NCI-H345 (cell line): ENCODE results near the gene GPR142.
A peak's percentile ranks its signal among the peaks of the same experiment; 100 is the strongest.

ENCODE experiments used
- DNase-seq: peaks from one replicate; lab custom pipeline; 2025; lab: John Stamatoyannopoulos, UW

Gene GPR142, protein sequence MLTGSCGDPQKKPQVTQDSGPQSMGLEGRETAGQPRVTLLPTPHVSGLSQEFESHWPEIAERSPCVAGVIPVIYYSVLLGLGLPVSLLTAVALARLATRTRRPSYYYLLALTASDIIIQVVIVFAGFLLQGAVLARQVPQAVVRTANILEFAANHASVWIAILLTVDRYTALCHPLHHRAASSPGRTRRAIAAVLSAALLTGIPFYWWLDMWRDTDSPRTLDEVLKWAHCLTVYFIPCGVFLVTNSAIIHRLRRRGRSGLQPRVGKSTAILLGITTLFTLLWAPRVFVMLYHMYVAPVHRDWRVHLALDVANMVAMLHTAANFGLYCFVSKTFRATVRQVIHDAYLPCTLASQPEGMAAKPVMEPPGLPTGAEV

GRCh38 chr17:74367206-74367605 lies at the start of gene GPR142:
Gene GPR142 (plus strand): TSS chr17:74367506. CDS start chr17:74369541, 2,035 bp downstream.
- DNase-seq = no peak

DNA sequence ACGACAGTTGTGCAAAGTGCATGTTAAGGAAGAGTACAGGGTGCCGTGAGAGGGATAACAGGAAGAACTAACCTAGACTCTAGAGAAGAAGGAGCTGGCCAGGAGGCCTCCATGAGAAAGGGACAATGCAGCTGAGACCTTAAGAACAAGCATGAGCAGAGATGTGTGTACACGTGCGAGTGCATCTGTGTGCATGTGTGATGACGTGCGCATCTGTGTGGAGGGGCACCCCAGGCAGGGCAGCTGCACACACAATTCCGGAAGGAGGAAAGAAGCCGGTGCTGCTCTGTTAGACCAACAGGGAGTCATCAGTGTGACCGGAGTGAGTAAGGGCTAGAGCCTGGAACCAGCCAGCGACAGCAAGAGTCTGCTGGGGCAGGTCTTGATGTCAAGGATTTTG lies 48.9 kb upstream of the GPR142 start:
- no peak for DNase-seq

DNA sequence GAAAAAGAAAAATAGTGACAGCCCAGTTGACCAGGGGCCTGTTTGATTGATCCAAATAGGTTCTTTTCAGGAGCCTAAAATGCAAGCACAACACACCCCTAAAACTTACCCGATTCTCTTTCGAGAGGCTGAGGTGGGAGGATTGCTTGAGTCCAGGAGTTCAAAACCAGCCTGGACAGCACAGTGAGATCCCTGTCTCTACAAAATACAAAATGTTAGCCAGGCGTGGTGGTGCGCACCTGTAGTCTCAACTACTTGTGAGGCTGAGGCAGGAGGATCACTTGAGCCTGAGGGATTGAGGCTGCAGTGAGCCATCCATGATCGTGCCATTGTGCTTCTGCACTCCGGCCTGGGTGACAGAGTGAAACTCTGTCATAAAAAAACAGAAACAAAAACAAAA lies 42.8 kb upstream of the GPR142 start:
- no peak for DNase-seq

DNA sequence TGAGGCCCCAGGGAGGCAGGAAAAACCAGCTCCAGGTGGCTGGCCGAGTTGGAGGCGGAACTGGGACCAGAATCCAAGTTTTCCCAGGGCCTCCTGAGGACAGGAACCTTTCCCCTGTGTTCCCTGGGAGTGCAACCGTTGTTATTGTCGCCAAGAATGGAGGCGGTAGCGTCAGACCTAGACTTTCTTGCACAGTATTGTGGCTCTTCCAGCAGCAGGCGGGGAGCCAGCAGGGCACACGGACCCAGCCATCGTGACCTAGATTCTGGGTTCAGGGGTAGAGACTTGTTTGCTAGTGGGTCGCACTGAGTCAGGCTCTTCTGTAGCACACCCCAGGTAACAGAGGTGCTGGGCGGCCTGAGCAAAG lies 41.9 kb upstream of the GPR142 start:
- DNase-seq = no peak

DNA sequence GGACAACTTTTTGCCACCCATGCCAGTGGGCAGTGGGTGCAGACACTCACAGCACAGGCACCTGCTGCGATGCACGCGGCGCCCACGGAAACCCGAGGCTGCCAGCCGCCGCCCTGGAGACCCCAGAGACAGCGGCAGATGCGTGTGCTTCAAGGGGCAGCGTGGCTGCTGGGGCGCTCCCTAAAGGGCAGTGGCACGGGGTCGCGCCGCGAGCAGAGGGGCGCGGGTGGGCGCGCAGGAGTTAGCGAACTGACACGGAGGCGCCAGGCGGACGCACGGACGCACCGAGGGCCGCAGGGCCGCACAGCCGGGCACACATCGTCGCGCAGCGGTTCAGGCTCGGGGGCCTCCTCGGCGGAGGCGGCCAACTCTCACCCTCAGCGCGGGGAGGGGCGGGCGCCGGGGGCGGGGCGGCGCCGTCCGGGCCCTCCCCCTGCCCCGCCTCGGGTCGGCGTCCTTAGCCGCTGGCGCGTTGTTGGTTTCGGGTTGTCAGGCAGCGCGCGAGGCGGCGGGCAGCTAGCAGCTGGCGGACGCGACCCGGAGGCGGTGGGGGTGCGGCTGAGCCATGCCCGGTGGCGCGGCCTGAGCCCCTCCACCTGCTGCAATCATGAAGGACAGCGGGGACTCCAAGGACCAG lies 41.4 kb upstream of the GPR142 start, which contains the start of gene KIF19:
Gene KIF19 (plus strand): TSS at position 484 of the 637 bp plus-strand sequence. CDS start 124 bp downstream, at position 608.
- DNase-seq = peak; percentile 20

DNA sequence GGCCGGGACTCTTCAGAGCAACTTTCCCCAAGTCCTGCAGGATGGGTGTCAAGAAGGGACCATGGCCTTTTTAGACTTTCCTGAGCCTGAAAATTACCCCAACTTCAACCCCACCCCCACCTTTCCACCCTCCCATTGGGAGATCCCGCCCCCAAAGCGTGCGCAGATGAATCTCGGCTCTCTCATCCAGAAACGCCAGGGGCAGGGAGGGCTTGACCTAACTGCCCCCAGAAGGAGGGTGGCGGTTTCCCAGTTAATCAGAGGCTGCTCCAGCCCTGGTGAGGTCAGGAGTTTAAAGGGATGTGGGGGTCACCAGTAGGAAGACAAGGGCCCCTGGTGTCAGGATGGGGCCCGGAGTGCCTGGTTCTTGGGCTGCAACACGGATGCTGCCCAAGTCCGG lies 40.8 kb upstream of the GPR142 start:
- DNase-seq = no peak

DNA sequence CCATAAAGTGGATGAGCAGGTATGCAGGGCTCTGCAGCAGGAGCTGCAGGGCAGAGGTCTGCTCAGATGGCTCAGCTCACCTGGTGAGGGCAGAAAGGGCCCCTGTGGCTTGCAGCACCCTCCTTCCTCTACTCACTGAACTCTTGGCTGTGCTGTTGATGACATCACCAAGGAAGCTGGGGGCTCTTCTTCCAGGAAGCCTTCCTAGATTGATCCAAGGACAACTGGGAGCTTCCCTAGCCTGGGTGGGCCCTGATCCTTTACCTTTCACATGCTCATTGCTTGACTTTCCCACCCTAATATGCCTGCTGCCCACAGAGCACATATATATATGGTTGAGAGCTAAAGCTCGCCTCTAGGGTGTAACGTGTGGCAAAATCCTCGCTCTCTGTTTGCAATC lies 38.8 kb upstream of the GPR142 start:
- DNase-seq = no peak

DNA sequence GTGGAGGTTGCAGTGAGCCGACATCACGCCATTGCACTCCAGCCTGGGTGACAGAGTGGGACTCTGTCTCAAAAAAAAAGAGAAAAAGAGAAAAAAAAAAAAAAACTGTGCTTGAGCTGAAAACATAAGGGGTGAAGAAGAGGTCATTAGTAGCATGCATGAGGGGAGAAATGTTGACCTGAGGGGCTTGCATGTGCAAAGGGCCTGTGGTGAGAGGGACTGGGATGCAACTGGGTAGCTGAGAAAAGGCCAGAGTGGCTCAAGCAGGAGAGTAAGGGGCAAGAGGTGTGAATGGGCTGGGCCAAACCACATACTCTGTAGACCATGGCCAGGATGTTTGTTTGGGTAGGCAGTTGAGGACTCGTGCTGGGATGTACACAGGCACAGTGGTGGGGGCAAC lies 37.9 kb upstream of the GPR142 start:
- DNase-seq = no peak

GRCh38 chr17:74330446-74330845 lies 36.9 kb upstream of the GPR142 start:
- no peak for DNase-seq

GRCh38 chr17:74332017-74332650 lies 35.2 kb upstream of the GPR142 start:
- DNase-seq = peak; percentile 37

DNA sequence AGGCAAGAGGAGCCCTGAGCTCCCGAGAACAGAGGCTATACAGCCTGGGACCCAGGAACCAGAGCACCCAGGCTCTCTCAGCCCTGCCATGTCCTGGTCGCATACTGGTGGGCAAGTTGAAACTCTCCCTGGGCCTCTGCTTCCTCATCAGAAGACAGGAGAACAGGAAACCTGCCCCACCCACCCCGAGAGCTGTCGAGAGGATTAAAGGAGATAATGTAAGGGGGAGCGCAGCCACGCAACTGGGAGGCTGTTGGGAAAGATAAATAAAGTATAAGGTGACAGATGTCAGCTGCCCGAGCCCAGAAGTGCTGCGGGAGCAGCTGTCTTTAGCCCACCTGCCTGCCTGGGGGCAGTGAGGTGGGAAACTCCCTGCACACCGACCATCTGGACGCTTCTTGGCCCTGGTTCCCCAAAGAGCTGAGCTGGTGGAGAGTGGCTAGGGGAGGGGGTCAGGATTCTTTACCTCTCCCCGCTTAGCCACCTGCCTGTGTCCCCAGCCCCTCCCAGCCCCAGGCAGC lies 34.5 kb upstream of the GPR142 start:
- peak; percentile 95 for DNase-seq

GRCh38 chr17:74334393-74335039 lies 32.8 kb upstream of the GPR142 start:
- peak; percentile 17 for DNase-seq

GRCh38 chr17:74335529-74336062 lies 31.7 kb upstream of the GPR142 start:
- DNase-seq = peak; percentile 60

GRCh38 chr17:74336307-74336706 lies 31.0 kb upstream of the GPR142 start:
- DNase-seq = no peak

DNA sequence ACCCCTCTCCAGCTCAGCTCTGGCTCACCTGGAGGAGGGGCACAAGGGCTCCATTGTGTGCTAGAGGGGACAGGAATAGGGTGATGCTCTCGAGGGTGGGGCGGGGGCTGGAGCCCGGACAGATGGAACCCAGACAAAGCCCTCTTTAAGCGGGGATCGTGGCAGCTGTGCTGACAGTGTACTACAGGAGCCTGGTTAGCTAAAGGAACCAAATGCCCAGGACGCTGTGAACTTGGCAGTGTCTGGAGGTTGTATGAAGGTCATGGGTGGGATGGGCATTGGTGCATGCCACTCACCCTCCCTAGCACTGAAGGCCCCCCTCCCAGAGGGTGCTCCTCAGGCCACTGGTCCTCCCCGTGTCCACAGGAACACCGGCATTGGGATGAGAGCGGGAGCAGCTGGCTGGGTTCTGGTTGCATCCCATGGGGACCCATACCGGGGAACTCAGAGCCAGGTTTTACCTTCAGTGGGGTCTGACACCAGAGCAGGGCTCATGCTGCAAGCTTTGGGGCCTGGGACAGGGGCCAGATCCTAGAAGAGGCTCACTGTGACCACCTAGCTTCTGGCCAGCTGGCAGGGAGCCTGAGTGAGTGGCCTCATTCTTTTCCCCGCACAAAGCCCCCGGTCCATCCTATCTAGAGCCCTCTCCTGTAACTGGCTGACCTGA lies 29.3 kb upstream of the GPR142 start:
- peak; percentile 87 for DNase-seq

GRCh38 chr17:74339537-74340195 lies 27.6 kb upstream of the GPR142 start:
- DNase-seq = peak; percentile 98

DNA sequence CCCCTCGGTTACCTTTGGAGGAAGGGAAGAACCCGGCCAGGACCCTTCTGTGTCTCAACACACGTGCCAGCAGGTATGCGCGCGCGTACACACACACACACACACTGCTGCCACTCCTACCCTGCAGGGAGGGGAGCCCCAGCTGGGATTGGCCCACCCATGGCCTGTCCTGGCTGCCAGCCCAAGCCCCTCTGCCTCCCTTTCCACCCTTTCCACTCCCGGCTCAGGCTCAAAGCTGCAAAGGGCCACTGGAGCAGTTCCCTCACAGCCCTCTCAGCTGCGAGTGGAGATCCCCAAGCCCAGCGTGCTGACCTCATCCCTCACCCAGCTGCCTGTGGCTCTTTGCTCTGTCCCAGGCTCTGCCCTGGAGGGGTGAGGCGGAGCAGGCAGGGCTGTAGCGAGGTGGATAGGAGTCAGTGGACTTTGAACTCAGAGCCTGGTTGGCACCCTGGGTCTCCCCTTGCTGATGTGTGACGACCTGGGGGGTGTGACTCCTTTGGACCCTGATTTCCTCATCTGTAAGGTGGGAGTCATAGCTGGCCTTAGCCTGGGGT lies 26.8 kb upstream of the GPR142 start:
- DNase-seq = peak; percentile 75

DNA sequence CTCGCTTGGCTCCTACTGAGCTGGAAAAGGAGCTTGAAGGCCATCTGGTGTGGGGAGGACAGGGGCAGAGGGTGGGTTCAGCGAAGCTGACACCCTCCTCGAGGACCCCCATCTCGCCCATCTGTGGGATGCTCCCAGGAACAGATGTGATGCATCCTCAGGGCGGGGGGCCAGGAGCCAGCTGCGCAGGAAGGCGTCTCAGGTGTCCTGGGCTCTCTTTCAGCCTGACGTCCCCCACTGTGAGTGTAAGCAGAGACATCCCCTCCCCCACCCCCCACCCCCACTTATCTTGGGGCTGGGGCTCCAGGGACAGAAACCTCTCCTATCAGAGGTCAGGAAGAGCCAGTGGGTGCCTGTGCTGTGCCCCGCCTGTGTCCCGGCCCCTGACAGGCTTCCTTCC lies 25.1 kb upstream of the GPR142 start:
- DNase-seq = peak; percentile 49

DNA sequence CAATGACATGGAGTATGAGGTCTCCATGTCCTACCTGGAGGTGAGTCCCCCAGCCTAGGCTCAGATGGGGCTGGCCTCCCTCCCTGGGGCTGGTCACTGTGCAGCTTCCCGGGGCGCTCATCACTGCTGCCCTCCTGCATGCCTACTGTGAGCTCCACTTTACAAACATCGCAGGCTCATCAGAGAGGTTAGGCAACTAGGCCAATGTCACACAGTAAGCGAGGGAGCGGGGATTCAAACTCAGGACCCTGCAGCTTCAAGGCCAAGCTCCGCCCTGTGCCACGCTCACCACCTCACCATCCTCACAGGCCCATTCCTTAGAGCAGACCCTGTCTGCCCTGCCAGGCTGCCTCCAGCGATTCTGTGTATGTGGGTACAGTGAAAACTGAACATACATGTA lies 24.2 kb upstream of the GPR142 start:
- DNase-seq = no peak

GRCh38 chr17:74343526-74344284 lies 23.6 kb upstream of the GPR142 start:
- no peak for DNase-seq
